Activated CD8-positive, alpha-beta memory T cell treated with anti-CD3 and anti-CD28 coated beads, Interleukin-2, amount 50 U/mL, for 48 hours (primary cell): ENCODE measurements around the gene EPB41L1.

ENCODE experiments used
- DNase-seq: peaks from one replicate; pipeline ENCODE4 v3.0.0-alpha.2; 2020

Gene EPB41L1

DNA sequence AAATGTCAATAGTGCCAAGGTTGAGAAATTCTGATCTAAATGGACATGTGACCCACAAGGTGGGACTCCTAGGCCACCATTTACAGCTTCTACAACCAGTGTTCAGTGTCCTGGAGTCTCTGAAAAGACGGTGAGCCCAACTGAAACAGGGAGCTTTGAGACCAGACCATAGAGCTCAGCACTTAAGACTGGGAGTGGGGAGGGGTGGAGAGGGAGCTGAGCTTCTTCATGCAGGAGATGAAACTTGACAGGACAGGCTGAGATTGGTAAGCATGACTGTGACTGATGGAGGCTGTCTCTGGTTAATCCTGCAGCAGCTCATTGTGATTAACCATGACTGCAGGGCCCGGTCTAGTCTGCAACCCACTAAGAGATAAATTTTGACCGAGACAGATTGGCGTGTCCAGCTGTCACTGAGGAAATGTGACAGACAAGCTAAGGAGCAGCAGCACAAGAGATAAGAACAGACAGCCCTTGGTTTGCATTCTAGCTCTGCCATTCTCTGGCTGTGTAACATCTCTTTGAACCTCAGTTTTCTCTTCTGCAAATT lies 80.3 kb downstream of the EPB41L1 start:
- no peak for DNase-seq

DNA sequence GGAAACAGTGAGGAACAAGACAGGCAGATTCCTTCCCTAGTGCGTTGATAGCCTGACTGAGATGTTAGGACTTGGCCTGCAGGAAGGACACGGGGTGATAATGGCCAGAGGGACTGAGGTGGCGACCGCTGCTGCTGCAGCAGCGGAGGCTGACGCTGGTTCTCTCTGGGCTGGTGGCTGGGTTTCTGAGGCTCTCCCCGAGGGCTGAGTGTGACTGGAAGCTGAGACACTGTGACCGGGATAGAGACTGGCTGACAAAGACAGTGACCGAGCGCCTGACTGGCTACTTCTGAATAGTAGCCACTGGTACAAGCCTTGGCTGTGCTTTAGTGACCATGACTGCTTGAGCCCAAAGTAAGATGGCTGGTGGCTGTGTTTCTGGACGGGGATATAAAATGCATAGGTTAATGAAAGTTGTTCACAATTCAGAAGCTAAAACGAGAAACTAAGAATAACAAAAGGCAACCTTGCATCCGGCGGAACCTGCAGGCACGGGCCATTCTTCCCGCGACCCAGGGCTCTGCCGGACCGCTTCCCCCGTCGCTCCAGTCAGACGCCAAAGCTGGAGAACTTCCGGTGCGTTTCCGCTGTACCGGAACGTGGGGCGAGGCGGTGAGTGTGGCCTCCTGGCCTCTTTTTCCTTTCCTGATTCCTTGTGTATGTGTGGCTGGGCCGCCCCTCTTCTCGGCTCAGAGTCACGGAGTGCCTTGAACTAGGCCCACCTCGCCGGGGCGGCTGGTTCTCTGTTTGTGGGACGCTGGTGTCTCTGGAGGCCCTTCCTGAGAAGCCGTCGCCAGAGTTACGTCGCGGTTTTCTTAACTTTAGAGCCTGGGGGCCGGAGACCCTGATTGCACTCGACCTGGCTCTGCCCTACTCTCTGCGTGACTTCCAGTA lies 81.6 kb downstream of the EPB41L1 start, which contains the start of gene AAR2:
TSS of gene AAR2 (plus strand) at position 587 of the 894 bp plus-strand sequence. CDS start 3,391 bp downstream, outside the sequence.
- DNase-seq: peak; percentile 91

DNA sequence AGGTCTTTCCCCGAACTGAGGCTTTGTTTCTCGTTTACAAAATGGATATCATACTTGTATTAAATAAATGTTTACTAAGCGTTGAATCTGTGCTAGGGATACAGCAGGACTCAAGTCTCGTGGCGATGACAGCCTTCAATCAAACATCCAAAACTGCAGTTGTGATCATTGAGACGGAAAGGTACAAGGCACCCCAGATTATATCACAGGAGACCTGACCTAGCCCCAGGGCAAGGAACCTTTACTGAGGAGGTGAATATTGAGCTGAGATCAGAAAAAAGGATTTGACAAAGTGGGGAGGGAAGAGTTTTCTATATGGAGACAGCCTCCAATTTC lies 82.2 kb downstream of the EPB41L1 start:
- DNase-seq: no peak

GRCh38 chr20:36237477-36237876 lies 82.9 kb downstream of the EPB41L1 start:
- DNase-seq: no peak

DNA sequence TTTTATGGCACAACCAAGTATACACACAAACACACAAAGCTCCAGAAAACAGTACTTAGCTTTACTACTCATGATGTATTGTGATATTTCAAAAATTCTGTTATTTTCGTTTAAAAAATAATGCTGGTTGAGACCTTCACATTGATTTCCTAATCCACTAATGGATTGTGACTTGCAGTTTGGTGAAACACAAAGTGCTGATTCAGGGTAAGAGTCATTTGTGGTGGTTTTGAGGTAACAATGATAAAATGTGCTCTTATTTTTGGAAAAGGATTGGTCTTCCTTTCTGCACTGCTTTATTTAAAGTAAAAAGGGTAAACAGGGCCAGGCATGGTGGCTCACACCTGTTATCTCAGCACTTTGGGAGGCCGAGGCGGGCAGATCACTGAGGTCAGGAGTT lies 83.6 kb downstream of the EPB41L1 start:
- no peak for DNase-seq

- no peak for DNase-seq
Observed at GRCh38 chr20:36238760-36239159, 84.2 kb downstream of the EPB41L1 start.

DNA sequence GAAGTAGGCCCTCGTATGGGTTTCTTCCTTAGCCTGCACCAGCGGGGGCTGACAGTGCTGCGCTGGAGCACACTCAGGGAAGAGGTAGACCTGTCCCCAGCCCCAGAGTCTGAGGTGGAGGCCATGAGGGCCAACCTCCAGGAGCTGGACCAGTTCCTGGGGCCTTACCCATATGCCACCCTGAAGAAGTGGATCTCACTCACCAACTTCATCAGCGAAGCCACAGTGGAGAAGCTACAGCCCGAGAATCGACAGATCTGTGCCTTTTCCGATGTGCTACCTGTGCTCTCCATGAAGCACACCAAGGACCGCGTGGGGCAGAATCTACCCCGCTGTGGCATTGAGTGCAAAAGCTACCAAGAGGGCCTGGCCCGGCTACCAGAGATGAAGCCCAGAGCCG lies 85.5 kb downstream of the EPB41L1 start:
- no peak for DNase-seq

GRCh38 chr20:36241678-36242077 lies 87.1 kb downstream of the EPB41L1 start:
- DNase-seq: no peak

DNA sequence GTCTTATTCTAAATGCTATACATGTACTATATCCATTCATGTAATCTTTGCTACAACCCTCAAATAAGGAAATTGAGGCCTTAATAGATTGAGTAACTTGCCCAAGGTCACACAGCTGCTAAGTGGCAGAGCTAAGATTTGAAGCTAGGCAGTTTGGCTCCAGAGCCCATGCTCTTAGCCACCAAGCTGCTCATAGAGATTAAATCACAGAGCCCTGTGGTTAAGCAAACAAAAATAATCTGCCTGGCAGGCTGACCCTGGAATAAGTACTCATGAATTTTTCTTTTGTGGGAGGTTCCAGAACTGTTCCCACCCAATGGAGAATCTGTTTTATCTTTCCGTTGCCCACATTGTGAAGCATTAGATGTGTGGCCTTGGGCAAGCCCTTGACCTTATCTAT lies 89.2 kb downstream of the EPB41L1 start:
- DNase-seq: no peak

- no peak for DNase-seq
Observed at GRCh38 chr20:36246401-36246800, 91.9 kb downstream of the EPB41L1 start.

DNA sequence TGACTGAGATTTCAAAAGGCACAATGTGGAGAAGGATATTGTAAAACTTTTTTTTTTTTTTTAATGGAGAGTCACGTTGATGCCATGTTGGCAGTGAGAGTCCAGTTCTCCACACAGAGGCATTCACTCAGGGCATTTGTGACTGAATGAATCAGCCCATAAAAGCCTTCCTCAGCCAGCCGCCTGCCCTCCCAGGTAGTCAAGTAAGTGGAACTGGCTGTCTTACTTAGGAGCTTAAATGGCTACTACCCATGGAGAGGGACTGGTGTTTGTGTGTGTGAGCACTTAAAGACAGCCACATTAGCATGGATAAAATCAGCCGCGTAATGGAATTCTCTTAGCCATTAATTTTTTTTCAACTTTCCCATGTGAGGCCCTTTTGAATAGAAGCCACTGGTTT lies 94.3 kb downstream of the EPB41L1 start:
- no peak for DNase-seq

GRCh38 chr20:36249450-36249849 lies 94.9 kb downstream of the EPB41L1 start:
- no peak for DNase-seq

DNA sequence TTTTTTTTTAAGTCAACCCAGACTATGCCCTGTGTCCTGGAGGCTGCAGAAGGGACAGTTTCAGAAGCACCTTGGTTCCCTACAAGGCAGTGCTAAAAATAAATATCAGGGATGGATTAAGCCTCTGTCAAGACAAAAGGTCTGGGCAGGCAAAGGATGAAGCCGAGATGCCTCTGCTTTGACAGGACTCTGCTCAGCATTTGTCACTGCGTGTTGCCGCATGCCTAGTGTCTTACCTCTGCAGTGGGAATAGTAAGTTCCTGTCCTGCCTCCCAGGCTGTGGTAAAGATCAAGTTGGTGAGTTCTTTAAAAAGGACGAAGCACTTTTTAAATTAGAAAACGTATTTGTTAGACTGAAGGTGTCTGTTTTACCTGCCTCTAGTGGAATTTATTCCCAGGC lies 96.9 kb downstream of the EPB41L1 start:
- no peak for DNase-seq

DNA sequence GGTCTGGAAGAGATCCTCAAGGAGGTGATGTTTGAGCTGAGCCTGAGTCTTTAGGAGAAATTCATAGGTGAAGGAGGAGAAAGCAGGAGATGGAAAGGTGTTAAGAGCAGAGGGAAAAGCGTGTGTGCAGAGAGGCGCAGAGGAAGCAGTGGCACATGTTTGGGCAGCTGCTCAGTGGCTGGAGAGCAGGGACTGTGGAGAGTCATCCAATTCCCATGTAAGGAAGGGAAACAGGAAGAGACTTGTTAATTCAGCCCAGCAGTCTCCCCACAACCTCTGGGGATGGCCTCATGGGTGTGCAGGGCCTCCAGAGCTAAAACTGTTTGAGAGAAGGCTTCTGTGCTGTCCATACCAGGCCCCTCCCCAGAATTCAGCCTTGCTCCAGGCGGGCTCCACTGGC lies 98.0 kb downstream of the EPB41L1 start:
- DNase-seq: no peak

DNA sequence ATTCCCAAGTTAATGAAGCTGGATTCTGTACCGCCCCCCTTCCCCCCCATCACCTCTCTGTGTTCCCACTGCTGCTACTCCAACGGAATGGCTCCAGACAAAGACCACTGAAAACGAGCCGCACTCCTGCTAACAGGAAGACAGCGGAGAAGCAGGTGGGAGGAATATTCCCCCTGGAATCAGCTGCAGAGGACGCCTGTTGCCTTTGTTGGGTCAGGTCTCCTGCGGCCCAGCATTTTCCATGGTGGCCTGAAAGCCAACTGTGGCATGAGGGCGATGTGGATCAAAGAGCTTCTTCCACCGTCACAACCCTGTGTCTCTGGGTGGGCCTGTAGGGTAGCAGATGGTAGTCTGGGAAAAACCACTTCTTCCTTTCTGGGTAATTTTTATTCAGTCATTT lies 98.5 kb downstream of the EPB41L1 start:
- DNase-seq: no peak

GRCh38 chr20:36254076-36254475 lies 99.5 kb downstream of the EPB41L1 start:
- no peak for DNase-seq

DNA sequence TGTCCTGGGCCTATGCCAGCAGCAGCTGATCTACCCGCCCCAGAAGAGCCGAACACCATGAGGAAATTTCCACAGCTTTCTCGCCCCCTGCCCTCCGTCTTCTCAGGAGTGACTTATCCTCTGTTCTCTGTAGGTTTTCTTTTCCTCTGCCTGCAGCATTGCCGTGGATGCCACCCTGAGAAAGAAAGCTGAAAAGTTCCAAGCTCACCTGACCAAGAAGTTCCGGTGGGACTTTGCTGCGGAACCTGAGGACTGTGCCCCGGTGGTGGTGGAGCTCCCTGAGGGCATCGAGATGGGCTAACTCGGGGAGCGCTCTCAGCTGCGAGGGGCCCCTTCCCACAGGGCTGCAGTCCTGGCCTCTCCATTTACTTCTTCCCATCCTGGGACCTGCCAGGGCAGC lies 100.9 kb downstream of the EPB41L1 start:
- no peak for DNase-seq

DNA sequence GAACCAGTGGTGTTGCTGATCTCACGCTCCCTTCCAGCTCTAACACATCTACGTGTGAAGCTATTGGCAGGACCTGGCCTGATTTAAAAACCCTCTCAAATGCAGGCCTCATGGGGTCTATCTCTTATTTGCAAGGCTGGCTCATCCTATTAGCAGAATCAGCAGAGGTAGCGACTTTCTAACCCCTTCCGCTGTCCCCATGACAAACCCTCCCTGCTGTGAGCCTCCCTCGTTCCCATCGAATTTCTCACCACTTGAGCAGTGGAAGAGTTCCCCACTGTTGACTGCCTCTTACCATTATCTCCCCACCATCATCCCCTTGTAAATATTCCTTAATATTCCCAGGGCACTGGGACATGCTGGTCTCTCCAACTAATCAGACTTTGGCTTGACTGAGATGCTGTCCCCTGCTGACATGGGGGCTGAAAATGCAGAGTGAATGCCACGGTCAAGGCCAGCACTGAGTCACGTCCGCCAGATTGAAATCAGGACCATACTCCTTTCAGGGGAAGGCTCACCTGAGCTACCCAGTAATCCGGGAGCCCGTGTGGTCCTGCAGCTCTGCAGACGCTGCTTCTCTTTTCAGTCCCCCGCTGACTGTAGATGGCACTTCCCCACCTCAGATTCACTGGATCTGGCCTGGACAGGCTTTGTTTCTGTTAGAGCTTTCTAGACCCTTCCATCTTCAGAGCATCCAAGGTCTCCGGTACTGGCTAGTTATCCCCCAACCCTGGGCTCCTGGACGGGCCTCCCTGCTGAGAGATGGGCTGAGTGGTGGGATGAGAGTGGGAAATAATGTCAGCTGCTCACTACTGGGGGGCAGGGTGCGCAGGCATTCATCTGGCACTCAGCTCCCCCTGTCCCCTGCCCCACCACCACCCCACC lies 104.9 kb downstream of the EPB41L1 start:
- DNase-seq: no peak

GRCh38 chr20:36260316-36260715 lies 105.8 kb downstream of the EPB41L1 start:
- DNase-seq: no peak

DNA sequence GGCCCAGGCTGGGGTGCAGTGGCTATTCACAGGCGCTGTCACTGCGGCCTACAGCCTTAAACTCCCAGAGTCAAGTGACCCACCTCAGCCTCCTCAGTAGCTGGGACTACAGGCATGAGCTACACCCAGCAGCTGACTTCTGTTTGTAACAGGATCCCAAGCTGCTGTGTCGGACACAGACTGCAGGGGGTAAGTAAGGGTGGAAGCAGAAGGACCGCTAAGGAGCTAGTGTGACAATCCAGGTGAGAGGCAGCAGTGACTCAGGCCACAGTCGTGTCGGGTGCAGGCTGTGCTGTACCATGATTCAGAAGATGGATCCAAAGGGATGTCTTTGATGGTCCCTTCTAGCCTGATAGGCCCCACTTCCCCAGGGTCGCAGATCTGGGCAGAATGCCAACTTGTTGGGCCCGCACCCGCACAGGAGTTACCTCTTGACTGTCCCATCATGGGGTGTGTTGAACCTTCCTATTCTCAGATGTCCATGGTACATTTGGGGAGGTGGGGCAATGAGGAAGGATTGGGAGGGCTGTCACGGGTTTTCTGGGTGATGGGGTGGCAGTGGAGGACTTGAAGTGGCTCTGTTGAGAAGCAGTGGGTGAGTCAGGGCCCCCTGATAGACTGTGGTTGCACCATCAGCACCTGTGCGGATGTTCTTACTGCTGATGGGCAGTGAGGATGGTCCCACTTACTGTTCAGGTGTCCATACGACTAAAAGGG lies 107.0 kb downstream of the EPB41L1 start:
- no peak for DNase-seq

GRCh38 chr20:36262440-36262839 lies 107.9 kb downstream of the EPB41L1 start:
- DNase-seq: no peak

DNA sequence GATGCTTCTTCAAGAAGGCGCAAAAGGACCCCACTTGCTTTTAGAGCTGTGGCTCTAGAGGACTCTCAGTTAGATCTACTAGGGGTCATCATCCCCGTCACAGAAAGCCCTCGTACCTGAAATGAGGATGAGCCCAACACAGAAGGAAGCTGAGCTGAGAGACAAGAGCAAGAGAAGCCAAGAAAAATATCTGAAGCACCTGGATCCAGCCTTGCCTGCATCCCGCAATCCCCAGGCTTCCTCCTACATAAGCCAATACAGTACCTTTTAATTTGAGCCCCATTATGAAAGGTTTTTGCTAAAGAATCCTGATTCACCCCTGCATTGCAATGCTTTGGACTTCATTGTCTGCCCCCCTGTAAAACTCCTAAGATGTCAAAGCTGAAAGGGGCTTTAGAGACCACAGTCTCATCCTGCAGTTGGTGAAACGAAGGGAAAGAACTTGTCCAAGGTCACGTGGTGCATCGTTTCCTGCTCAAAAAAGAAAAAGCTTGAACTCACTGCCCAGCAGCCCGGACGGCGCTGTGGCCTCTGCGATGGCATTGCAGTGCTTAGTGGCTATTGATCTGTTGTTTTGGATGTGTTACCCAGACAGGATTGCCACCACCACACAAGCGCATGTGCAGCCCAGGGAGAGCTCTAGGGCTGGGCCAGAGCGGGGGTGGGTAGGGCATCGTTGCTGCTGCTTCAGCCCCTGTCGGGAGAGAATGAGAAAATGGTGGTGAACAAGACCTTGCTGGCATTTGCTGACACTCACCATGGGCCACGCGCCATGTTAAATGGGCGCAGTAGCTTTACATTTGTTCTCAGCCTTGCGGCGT lies 110.1 kb downstream of the EPB41L1 start:
- peak; percentile 23 for DNase-seq
